OCI-LY3 (cell line): Measurements from ENCODE around the gene CLDN4.

Source experiments
- EZH2phosphoT487 ChIP-seq: fragments of 200-600 bp; shearing (Covaris generic); IDR thresholded peaks from 2 replicates; pipeline ENCODE4 v1.6.1; 2018; ENCODE audit warnings: antibody characterized with exemption, mixed run types, low read depth
- TF ChIP-seq, protein P1 (sequence below): fragments of 200-600, 300-600 bp; sonication (generic); IDR thresholded peaks from 2 replicates; pipeline ENCODE4 v1.5.1; 2014; ENCODE audit warnings: antibody characterized with exemption, low read length, low read depth

- TF ChIP-seq, protein P1, sequence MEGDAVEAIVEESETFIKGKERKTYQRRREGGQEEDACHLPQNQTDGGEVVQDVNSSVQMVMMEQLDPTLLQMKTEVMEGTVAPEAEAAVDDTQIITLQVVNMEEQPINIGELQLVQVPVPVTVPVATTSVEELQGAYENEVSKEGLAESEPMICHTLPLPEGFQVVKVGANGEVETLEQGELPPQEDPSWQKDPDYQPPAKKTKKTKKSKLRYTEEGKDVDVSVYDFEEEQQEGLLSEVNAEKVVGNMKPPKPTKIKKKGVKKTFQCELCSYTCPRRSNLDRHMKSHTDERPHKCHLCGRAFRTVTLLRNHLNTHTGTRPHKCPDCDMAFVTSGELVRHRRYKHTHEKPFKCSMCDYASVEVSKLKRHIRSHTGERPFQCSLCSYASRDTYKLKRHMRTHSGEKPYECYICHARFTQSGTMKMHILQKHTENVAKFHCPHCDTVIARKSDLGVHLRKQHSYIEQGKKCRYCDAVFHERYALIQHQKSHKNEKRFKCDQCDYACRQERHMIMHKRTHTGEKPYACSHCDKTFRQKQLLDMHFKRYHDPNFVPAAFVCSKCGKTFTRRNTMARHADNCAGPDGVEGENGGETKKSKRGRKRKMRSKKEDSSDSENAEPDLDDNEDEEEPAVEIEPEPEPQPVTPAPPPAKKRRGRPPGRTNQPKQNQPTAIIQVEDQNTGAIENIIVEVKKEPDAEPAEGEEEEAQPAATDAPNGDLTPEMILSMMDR: no peak
- no peak for TF ChIP-seq EZH2phosphoT487
These were observed 15.4 kb upstream of the CLDN4 start for GRCh38 chr7:73815436-73815835.
